Trophoblast cell (in vitro differentiated cells and primary cell): Measurements from ENCODE around the gene MPZL2.

Experiments
- DNase-seq, 2 donors: peaks; one replicate each; pipeline ENCODE4 v3.0.0-alpha.2; 2016
- H2AFZ ChIP-seq: 2 replicates; pipeline ENCODE4 v1.6.1; 2013; ENCODE audit warnings: low read length, moderate library complexity, mild to moderate bottlenecking; ENCODE audit not compliant: insufficient read depth, poor library complexity
- H2AK5ac ChIP-seq: 2 replicates; pipeline ENCODE4 v1.6.1; 2013; ENCODE audit warnings: mild to moderate bottlenecking, low read length
- H2BK120ac ChIP-seq: 2 replicates; pipeline ENCODE4 v1.6.1; 2013; ENCODE audit warnings: low read length, mild to moderate bottlenecking, moderate library complexity; ENCODE audit not compliant: insufficient read depth, poor library complexity
- H2BK12ac ChIP-seq: 2 replicates; pipeline ENCODE4 v1.6.1; 2013; ENCODE audit warnings: mild to moderate bottlenecking, low read length, moderate library complexity
- H2BK5ac ChIP-seq: 2 replicates; pipeline ENCODE4 v1.6.1; 2013; ENCODE audit warnings: low read length, low read depth, moderate library complexity, mild to moderate bottlenecking; ENCODE audit not compliant: poor library complexity
- H3K14ac ChIP-seq: 2 replicates; pipeline ENCODE4 v1.6.1; 2013; ENCODE audit warnings: mild to moderate bottlenecking, low read length
- H3K18ac ChIP-seq: 2 replicates; pipeline ENCODE4 v1.6.1; 2013; ENCODE audit warnings: mild to moderate bottlenecking, low read length
- H3K23ac ChIP-seq: 2 replicates; pipeline ENCODE4 v1.6.1; 2013; ENCODE audit warnings: low read length
- H3K27ac ChIP-seq: 2 replicates; pipeline ENCODE4 v1.5.1; 2013; ENCODE audit warnings: low read depth, mild to moderate bottlenecking, inconsistent platforms, low read length, moderate library complexity
- H3K27me3 ChIP-seq: 2 replicates; pipeline ENCODE4 v1.6.1; 2013; ENCODE audit warnings: inconsistent platforms, mild to moderate bottlenecking, low read length, moderate library complexity; ENCODE audit not compliant: insufficient read depth
- H3K36me3 ChIP-seq, 2 experiments: 1 replicate in 1 of 2; 2 replicates in 1 of 2; pipeline ENCODE4 v1.6.1; 2013; ENCODE audit warnings: low read length in 2 of 2, mild to moderate bottlenecking in 2 of 2, moderate library complexity in 1 of 2; ENCODE audit not compliant: insufficient read depth in 2 of 2, control insufficient read depth in 1 of 2
- H3K4ac ChIP-seq: 2 replicates; pipeline ENCODE4 v1.6.1; 2013; ENCODE audit warnings: low read depth, mild to moderate bottlenecking, low read length, moderate library complexity
- H3K4me1 ChIP-seq, 2 experiments: 1 replicate in 1 of 2; 2 replicates in 1 of 2; pipeline ENCODE4 v1.6.1; 2013; ENCODE audit warnings: low read length in 2 of 2, mild to moderate bottlenecking in 2 of 2, moderate library complexity in 1 of 2; ENCODE audit not compliant: insufficient read depth in 2 of 2, control insufficient read depth in 1 of 2
- H3K4me2 ChIP-seq: 2 replicates; pipeline ENCODE4 v1.6.1; 2013; ENCODE audit warnings: inconsistent platforms, mild to moderate bottlenecking, low read length, moderate library complexity
- H3K4me3 ChIP-seq: 2 replicates; pipeline ENCODE4 v1.5.1; 2013; ENCODE audit warnings: mild to moderate bottlenecking, low read depth, low read length, inconsistent platforms
- H3K79me1 ChIP-seq: one replicate; pipeline ENCODE4 v1.6.1; 2013; ENCODE audit warnings: low read length
- H3K79me2 ChIP-seq: 2 replicates; pipeline ENCODE4 v1.6.1; 2013; ENCODE audit warnings: low read length, mild to moderate bottlenecking; ENCODE audit not compliant: control insufficient read depth, insufficient read depth, poor library complexity
- H3K9ac ChIP-seq: 2 replicates; pipeline ENCODE4 v1.6.1; 2013; ENCODE audit warnings: mild to moderate bottlenecking, low read length
- H3K9me3 ChIP-seq: 2 replicates; pipeline ENCODE4 v1.6.1; 2013; ENCODE audit warnings: low read depth, mild to moderate bottlenecking, control low read depth, inconsistent platforms, low read length; ENCODE audit not compliant: insufficient read depth
- H4K12ac ChIP-seq: 2 replicates; pipeline ENCODE4 v1.6.1; 2013; ENCODE audit warnings: low read depth, mild to moderate bottlenecking, low read length, moderate library complexity
- H4K8ac ChIP-seq: 2 replicates; pipeline ENCODE4 v1.6.1; 2013; ENCODE audit warnings: low read depth, mild to moderate bottlenecking, low read length, moderate library complexity
- H4K91ac ChIP-seq: one replicate; pipeline ENCODE4 v1.6.1; 2013; ENCODE audit warnings: low read depth, mild to moderate bottlenecking, low read length, moderate library complexity
- WGBS: extraction: QIAGEN DNeasy Blood & Tissue Kit; methylation state at CpG from one replicate; pipeline ENCODE4 v1.1.7; 2013; ENCODE audit warnings: missing lambda C conversion rate; ENCODE audit not compliant: insufficient read length, insufficient coverage; ENCODE audit errors: extremely low coverage; 5-methylcytosine and 5-hydroxymethylcytosine counted together

MPZL2 gene

DNA sequence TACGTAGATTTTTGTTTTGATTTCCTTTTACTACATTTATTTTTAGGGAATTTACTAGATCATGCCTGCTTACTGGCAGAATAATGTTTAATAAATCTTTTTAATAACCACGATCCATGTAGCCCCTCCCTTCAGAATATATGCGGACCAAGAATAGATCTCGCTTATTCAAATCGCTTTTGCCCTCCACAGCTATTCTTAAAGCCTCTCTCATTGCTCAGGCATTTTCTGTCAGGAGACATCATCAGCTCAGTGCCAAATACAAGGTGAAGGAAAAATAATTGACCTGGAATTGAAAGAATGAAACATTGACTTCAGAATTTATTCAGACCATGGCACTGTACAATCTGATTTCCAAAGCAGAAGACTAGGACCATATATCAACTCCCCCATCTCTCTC is 29.3 kb downstream of the MPZL2 start:
- Histone ChIP-seq H2BK120ac (no peak overlapping the region), H2AFZ (no peak overlapping the region), H3K27me3 (no peaks in the 10 kb centered on the region), H3K4ac (no peak overlapping the region), H3K9ac (no peak overlapping the region), H4K12ac (no peak overlapping the region), H3K36me3 (no peaks in the 10 kb centered on the region), H4K8ac (no peak overlapping the region), H3K14ac (no peak overlapping the region), H3K4me1 (no peaks in the 10 kb centered on the region), H2BK12ac (no peak overlapping the region), H3K4me2 (no peak overlapping the region), H3K27ac (no peak overlapping the region), H3K9me3 (no peaks in the 10 kb centered on the region), H2AK5ac (no peak overlapping the region), H3K4me3 (no peak overlapping the region), H3K23ac (no peak overlapping the region), H3K18ac (no peak overlapping the region), H4K91ac (no peak overlapping the region), H2BK5ac (no peak overlapping the region), H3K79me2 (no peaks in the 10 kb centered on the region), H3K79me1 (no peaks in the 10 kb centered on the region)
- no CpG with 5 or more reads among the region's 5 CpGs for WGBS
- DNase-seq: no peak

DNA sequence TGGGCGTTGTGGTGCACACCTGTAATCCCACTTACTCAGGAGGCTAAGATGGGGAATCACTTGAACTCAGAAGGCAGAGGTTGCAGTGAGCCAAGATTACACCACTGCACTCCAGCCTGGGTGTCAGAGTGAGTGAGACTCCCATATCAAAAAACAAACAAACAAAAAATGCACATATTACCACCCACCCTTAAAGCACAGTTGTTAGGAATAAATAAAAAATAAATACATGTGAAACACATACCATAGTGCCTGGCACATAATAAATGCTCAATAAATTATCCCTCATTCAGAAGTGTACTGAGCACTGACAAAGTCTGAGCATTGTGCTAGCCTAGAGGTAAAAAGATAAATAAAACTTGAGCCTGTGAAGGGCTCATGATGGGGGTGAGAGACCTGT is 30.2 kb downstream of the MPZL2 start:
- no peak for DNase-seq
- no peak overlapping the region for H3K23ac ChIP-seq
- H4K91ac ChIP-seq: no peak overlapping the region
- no peak overlapping the region for H2AK5ac ChIP-seq
- H3K27me3 ChIP-seq: no peaks in the 10 kb centered on the region
- no peak overlapping the region for H3K4me2 ChIP-seq
- no peak overlapping the region for H2AFZ ChIP-seq
- no peaks in the 10 kb centered on the region for H3K9me3 ChIP-seq
- no peak overlapping the region for H2BK5ac ChIP-seq
- no CpG with 5 or more reads among the region's 1 CpG for WGBS
- no peak overlapping the region for H3K9ac ChIP-seq
- no peaks in the 10 kb centered on the region for H3K79me2 ChIP-seq
- H3K79me1 ChIP-seq: no peaks in the 10 kb centered on the region
- H4K12ac ChIP-seq: no peak overlapping the region
- no peak overlapping the region for H3K4ac ChIP-seq
- no peak overlapping the region for H2BK12ac ChIP-seq
- no peak overlapping the region for H3K18ac ChIP-seq
- H3K36me3 ChIP-seq: no peaks in the 10 kb centered on the region
- no peak overlapping the region for H3K14ac ChIP-seq
- H3K27ac ChIP-seq: no peak overlapping the region
- H3K4me1 ChIP-seq: no peaks in the 10 kb centered on the region
- no peak overlapping the region for H2BK120ac ChIP-seq
- no peak overlapping the region for H3K4me3 ChIP-seq
- H4K8ac ChIP-seq: no peak overlapping the region

DNA sequence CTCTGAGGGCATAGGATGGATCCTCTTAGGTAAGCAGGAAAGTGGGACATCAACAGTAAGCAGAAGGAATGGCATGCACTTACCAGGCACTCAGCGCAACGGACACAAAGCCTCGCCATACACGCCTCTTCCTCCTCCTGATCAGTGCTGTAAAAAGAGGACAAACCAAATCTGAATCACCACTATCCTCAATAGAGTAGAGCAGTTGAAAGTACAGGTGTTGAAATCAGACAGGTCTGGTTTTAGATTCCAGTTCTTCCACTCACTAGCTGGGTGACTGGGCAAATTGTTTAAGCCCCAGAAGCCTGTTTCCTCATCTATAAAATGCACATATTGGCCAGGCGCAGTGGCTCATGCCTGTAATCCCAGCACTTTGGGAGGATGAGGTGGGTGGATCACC is 30.7 kb downstream of the MPZL2 start:
- Histone ChIP-seq H2BK5ac (no peak overlapping the region), H4K91ac (no peak overlapping the region), H3K4me1 (no peaks in the 10 kb centered on the region), H3K9ac (no peak overlapping the region), H4K8ac (no peak overlapping the region), H3K14ac (no peak overlapping the region), H2AFZ (no peak overlapping the region), H2AK5ac (no peak overlapping the region), H3K79me1 (no peaks in the 10 kb centered on the region), H3K23ac (no peak overlapping the region), H3K4me3 (no peak overlapping the region), H3K4me2 (no peak overlapping the region), H4K12ac (no peak overlapping the region), H3K27me3 (no peaks in the 10 kb centered on the region), H3K18ac (no peak overlapping the region), H2BK12ac (no peak overlapping the region), H3K4ac (no peak overlapping the region), H2BK120ac (no peak overlapping the region), H3K9me3 (no peaks in the 10 kb centered on the region), H3K27ac (no peak overlapping the region), H3K36me3 (no peaks in the 10 kb centered on the region), H3K79me2 (no peaks in the 10 kb centered on the region)
- DNase-seq: no peak
- WGBS: no CpG with 5 or more reads among the region's 5 CpGs

DNA sequence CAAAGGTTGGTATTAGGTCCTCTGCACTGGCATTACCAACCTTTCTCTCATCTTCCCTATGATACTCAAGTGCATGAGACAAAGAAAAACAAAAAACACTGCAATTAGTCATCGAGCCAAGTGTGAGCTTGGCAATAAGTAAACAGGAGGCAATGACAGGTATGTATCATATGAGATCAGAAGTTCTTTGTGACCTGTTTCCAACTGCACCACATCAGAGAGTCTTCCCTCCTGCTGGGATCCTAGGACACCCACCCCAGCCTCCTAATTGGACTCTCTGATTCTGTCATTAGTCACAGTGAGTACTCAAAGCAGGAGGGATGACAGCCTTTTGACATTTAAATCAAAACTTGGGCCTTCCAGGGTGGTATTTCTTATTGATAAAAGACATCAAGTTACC is 31.4 kb downstream of the MPZL2 start:
- Histone ChIP-seq H3K79me2 (no peaks in the 10 kb centered on the region), H3K4ac (no peak overlapping the region), H2BK120ac (no peak overlapping the region), H3K4me3 (no peak overlapping the region), H3K9ac (no peak overlapping the region), H2BK5ac (no peak overlapping the region), H3K18ac (no peak overlapping the region), H3K27ac (no peak overlapping the region), H3K4me1 (no peaks in the 10 kb centered on the region), H4K12ac (no peak overlapping the region), H3K27me3 (no peaks in the 10 kb centered on the region), H2AK5ac (no peak overlapping the region), H3K36me3 (no peaks in the 10 kb centered on the region), H3K23ac (no peak overlapping the region), H3K79me1 (no peaks in the 10 kb centered on the region), H2AFZ (no peak overlapping the region), H3K4me2 (no peak overlapping the region), H4K91ac (no peak overlapping the region), H4K8ac (no peak overlapping the region), H3K14ac (no peak overlapping the region), H2BK12ac (no peak overlapping the region), H3K9me3 (no peaks in the 10 kb centered on the region)
- no peak for DNase-seq
- WGBS: no CpG with 5 or more reads among the region's 1 CpG

DNA sequence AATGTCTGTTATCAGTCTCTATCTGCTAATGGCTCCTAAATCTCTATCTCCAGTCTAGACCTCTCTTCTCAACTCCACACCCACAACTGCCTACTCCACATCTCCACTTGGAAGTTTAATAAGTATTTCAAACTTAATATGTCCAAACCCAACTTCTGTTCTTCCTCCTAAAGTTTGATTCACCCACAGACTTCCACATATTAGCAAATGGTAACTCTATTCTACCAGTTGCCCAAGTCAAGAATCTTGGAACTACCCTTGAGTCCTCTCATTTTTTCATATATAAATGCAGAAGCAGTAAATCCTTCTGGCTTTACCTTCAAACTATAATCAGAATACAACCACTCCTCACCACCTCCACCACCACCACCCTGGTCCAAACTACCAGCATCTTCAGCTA is 32.6 kb downstream of the MPZL2 start:
- Histone ChIP-seq H3K4ac (no peak overlapping the region), H3K27me3 (no peaks in the 10 kb centered on the region), H3K4me2 (no peak overlapping the region), H3K9ac (no peak overlapping the region), H3K14ac (no peak overlapping the region), H2BK12ac (no peak overlapping the region), H3K27ac (no peak overlapping the region), H3K79me1 (no peaks in the 10 kb centered on the region), H3K9me3 (no peaks in the 10 kb centered on the region), H4K12ac (no peak overlapping the region), H2BK5ac (no peak overlapping the region), H4K91ac (no peak overlapping the region), H4K8ac (no peak overlapping the region), H2AFZ (no peak overlapping the region), H3K79me2 (no peaks in the 10 kb centered on the region), H2BK120ac (no peak overlapping the region), H3K18ac (no peak overlapping the region), H3K4me1 (no peaks in the 10 kb centered on the region), H3K36me3 (no peaks in the 10 kb centered on the region), H3K23ac (no peak overlapping the region), H2AK5ac (no peak overlapping the region), H3K4me3 (no peak overlapping the region)
- no peak for DNase-seq
